ENCODE data around the gene ABHD18.
"Not testable (repeated sequence)": the region's sequence is repeated elsewhere in the genome, so short reads cannot be mapped to it uniquely, and the experiment has no call there.

The ABHD18 gene

DNA sequence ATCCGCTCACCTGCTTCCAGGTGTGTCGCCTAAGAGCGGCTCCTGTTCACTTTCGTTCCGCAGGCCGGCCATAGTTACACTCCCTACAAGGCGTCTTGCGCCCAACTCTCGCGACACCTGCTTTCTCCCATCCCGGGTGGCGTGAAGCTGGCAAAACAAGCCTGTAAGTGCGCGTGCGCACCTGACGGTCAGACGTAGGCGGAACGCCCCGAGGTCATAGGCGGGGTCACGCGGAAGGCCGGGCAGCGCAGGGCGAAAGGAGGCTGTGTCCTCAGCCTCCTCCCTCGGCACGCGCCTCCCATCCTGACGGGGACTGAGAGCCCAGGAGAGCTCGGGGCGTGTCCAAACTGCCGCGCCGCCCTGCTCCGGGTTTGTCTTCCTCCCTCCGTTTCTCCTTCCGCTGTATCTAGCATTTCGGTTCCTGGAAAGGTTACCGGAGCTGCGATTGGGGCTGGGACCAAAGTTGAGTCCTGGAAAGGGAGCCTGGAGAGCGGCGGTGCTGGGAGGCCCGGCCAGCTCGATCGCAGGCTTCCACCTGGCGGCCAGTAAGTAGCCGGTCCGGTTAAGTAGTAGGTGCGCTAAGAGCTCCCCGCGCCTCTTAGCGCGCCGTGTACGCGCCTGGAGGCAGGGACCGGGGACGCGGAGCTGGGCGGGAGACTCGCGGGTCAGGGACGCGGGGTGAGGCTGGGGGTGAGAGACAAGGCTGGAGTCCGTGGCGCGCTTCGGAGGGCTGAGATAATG, at the start of gene ABHD18, which contains the start of gene MFSD8:
Gene ABHD18, plus strand, starts transcription at position 345 of the 741 bp plus-strand sequence. CDS start 17,550 bp downstream, outside the sequence.
Gene MFSD8, minus strand, starts transcription at position 112 of the 741 bp plus-strand sequence. Its CDS starts 40 bp downstream, at position 72.
- DNase-seq = peak; percentile 99

- no peak for DNase-seq
Measured at GRCh38 chr4:127916512-127916911, 48.7 kb upstream of the ABHD18 start.

GRCh38 chr4:127917151-127917550, 48.1 kb upstream of the ABHD18 start:
- DNase-seq = no peak

- no peak for DNase-seq
Measured at GRCh38 chr4:127920521-127920920, 44.7 kb upstream of the ABHD18 start.

DNA sequence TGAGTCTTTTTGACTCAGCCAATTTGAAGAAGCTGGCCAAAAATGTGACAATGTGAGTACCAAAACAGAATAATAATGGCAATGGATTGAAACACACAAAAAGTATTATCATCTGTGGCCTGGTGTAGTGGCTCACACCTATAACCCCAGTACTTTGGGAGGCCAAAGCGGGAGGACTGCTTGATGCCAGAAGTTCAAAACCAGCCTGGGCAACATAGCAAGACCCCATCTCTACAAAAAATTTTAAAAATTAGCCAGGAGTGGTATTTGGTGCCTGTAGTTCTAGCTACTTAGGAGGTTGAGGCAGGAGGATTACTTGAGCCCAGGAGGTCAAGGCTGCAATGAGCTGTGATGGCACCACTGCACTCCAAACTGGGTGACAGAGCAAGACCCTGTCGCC, 43.0 kb upstream of the ABHD18 start:
- DNase-seq = no peak

- DNase-seq = not testable (repeated sequence)
Measured at GRCh38 chr4:127925720-127926119, 39.5 kb upstream of the ABHD18 start.

GRCh38 chr4:127930175-127930574, 35.0 kb upstream of the ABHD18 start:
- DNase-seq = no peak

- DNase-seq = not testable (repeated sequence)
Measured at GRCh38 chr4:127931836-127932235, 33.4 kb upstream of the ABHD18 start.

DNA sequence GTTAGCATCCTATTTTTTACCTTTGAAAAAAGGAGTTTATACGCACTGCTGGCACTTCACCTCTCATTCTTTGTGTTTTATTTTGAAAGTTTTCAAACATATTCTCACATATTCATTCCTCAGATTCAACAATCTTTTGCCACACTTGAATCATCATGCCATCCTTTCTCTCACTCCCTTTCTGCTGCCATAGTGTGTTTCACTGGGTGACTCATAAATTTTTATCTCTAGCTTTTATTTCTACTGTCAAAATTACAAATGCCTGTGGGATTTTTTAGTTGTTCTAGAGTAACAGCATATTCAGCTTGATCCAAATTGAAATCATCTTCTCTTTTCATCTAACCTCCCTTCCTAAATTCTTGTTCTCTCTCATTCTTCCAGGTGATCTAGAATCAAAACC, 28.2 kb upstream of the ABHD18 start:
- DNase-seq = no peak

DNA sequence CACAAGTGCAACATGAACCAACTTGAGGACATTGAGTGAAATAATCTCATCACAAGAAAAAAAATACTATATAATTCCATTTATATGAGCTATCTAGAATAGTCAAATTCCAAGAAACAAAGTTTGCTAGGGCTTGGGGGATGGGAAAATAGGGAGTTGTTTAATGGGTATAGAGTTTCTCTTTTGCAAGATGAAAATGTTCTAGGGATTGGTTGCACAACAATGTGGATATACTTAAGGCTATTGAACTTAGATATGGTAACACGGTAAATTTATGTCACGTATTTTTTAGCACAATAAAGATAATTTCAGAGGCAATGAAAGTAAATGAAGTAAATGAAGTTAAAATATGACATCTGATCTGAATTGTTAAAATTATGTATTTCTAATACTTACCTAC, 8.1 kb upstream of the ABHD18 start:
- no peak for DNase-seq

GRCh38 chr4:127959794-127960193, 5.4 kb upstream of the ABHD18 start:
- no peak for DNase-seq

DNA sequence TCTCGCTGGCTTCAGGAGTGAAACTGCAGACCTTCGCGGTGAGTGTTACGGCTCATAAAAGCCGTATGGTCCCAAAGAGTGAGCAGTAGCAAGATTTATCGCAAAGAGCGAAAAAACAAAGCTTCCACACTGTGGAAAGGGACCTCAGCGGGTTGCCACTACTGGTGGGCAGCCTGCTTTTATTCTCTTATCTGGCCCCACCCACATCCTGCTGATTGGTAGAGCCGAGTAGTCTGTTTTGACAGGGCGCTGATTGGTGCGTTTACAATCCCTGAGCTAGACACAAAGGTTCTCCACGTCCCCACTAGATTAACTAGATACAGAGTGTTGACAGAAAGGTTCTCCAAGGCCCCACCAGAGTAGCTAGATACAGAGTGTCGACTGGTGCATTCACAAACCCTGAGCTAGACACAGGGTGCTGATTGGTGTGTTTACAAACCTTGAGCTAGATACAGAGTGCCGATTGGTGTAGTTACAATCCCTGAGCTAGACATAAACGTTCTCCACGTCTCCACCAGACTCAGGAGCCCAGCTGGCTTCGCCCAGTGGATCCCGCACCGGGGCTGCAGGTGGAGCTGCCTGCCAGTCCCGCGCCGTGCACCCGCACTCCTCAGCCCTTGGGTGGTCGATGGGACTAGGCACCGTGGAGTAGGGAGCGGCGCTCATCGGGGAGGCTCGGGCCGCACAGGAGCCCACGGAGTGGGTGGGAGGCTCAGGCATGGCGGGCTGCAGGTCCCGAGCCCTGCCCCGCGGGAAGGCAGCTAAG, 1.4 kb upstream of the ABHD18 start:
- DNase-seq = peak; percentile 6

- peak; percentile 52 for DNase-seq
Measured at GRCh38 chr4:127964426-127965061, 662 bp upstream of the ABHD18 start.

GRCh38 chr4:127965803-127966175, 583 bp downstream of the ABHD18 start:
- DNase-seq = peak; percentile 77

DNA sequence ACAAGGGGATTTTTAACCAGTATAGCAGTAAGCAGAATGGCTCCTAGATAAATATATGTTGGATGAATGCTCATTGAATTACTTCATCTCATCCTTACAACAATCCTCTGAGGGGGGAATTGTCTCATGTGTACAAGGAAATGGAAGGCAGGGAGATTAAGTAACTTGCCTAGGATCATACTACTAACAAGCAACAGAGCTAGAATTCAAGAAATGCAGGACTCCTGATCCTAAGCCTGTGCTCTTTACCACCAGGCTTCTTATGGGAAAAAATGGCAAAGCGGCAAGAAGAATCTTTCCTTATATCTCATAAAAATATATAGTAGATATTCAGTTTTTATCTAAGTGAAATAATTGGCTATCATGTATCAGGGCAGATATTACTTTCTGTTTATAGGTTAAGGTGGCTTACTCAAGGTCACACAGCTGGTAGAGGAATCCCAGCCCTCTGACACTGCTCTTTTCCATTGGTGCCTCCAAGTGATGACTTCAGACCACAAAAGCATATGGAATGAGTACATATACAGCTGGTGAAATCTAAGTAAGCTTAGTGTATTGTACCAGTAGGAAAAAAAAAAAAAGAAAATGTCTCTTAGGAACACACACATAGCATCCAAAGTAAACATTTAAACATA, 2.1 kb downstream of the ABHD18 start:
- DNase-seq = no peak

DNA sequence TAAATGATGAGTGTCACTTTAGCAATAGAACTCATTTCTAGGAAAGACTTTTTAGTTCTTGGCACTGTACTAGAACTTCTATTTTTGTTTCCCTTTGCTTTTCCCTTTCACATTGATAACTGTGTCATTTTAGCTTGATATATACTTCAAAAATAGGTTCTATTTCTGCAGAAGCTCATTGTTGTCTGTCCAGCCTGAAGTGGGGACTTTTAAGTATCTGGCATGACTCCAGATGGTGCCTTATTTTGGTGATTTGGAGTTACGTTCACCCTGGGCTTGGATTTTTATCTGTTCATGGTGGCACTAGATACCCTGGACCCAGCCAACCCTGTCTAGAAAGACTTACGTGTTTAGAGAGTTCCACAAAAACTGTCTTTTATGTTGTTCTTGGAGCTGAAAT, 3.4 kb downstream of the ABHD18 start:
- DNase-seq = no peak

DNA sequence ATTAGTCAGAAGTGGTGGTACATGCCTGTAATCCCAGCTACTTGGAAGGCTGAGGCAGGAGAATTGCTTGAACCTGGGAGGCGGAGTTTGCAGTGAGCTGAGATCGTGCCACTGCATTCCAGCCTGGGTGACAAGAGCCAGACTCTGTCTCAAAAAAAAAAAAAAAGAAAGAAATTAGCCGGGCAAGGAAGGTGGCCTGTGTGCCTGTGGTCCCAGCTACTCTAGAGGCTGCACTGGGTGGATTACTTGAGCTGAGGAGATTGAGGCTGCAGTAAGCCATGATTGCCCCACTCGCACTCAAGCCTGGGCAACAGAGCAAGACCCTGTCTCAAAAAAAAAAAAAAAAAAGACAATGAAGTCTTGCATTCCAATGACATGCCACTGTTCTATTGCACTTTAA, 5.7 kb downstream of the ABHD18 start:
- not testable (repeated sequence) for DNase-seq

DNA sequence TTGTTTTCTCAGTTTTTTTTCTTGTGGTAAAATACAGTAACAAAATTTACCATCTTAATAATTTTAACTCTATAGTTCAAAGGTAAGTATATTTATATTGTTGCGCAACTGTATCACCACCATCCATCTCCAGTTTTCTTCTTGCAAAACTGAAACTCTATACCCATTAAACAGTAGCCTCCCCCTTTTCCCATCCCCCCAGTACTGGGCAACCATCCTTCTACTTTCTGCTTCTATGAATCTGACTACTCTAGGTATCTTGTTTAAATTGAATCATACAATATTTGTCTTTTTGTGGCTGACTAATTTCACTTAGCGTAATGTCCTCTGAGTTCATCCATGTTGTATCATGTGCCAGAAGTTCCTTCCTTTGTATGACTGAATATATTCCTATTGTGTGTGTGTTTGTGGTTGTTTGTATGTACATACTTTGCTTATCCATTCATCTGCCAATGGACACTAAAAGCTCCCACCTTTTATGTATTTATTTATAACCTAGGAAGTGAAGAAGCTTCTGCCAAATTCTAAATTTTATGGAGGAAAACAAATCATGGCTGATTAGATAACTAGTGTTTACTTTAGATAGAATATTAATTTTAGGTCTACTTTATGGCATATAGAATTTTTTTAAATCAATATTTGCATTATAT, 10.0 kb downstream of the ABHD18 start:
- no peak for DNase-seq

DNA sequence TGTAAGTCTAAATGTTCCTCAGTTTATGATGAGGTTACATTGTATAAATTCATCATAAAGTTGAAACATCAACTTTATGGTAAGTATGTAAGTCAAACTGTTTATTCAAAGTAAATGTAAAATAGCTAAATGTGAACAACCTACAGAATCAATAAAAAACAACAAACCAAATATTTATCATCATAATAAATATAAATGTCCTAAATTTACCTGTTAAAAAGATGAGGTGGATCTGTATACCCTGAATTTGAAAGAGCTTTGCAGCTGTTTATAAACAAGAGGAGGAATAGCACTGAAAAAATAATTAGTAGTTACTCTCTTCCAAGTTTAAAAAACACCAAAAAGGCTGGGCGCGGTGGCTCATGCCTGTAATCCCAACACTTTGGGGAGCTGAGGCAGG, 13.7 kb downstream of the ABHD18 start:
- no peak for DNase-seq

- DNase-seq = no peak
Measured at GRCh38 chr4:127982445-127982844, 17.2 kb downstream of the ABHD18 start.

GRCh38 chr4:127985989-127986388, 20.8 kb downstream of the ABHD18 start:
- DNase-seq = no peak

GRCh38 chr4:127988638-127989037, 23.4 kb downstream of the ABHD18 start:
- DNase-seq = no peak

DNA sequence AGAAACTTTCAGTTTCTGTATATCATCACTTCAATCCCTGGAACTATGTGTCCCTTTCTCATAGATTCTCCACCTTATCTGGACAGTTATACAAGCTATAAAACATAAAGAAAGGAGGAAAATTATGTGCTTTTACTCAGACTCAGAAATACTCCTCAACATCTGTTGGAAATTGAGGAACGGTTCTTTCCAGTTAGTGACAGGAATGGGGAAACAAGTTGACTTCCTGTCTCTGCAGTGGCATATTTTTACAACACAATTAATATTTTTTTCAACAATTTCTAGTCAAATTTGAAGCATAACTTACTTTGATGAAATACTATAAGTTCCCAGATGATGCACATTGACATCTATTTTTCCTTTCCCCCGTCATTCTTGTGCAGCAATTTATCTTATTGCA, 27.9 kb downstream of the ABHD18 start:
- no peak for DNase-seq

Data from stimulated activated CD4-positive, alpha-beta T cell treated with anti-CD3 and anti-CD28 coated beads, Interleukin-15, amount 100 ng/mL, for 24 hours (primary cell).